Loucy (cell line): Measurements from ENCODE around the gene SLC6A6.

Experiments used
- H2AFZ ChIP-seq: fragments of 200-600 bp; sonication (generic); 2 replicates; pipeline ENCODE4 v1.6.0; 2016; ENCODE audit warnings: antibody characterized with exemption, mild to moderate bottlenecking, low read length, moderate library complexity
- H3F3A ChIP-seq: fragments of 200-600 bp; 2 replicates; pipeline ENCODE4 v1.6.0; 2016; ENCODE audit warnings: antibody characterized with exemption, low read depth, mild to moderate bottlenecking
- H3K27me3 ChIP-seq: fragments of 200-600 bp; sonication (generic); 2 replicates; pipeline ENCODE4 v1.6.1; 2014; ENCODE audit warnings: low read length, mild to moderate bottlenecking; ENCODE audit not compliant: insufficient read depth, poor library complexity, severe bottlenecking
- H3K36me3 ChIP-seq: fragments of 200-600 bp; sonication (generic); 2 replicates; pipeline ENCODE4 v1.6.1; 2016; ENCODE audit warnings: low read length; ENCODE audit not compliant: insufficient read depth
- H3K4me1 ChIP-seq: fragments of 200-600 bp; sonication (generic); 2 replicates; pipeline ENCODE4 v1.5.1; 2014; ENCODE audit warnings: low read length, mild to moderate bottlenecking; ENCODE audit not compliant: insufficient read depth, poor library complexity, severe bottlenecking
- H3K4me2 ChIP-seq: fragments of 200-600 bp; sonication (generic); 2 replicates; pipeline ENCODE4 v1.6.0; 2014; ENCODE audit warnings: antibody characterized with exemption, low read length, low read depth, mild to moderate bottlenecking; ENCODE audit not compliant: poor library complexity, severe bottlenecking
- H3K4me3 ChIP-seq: fragments of 200-600 bp; sonication (generic); 2 replicates; pipeline ENCODE4 v1.5.1; 2014; ENCODE audit warnings: low read length, mild to moderate bottlenecking, mixed read lengths; ENCODE audit not compliant: poor library complexity, severe bottlenecking
- H3K79me2 ChIP-seq: fragments of 200-600 bp; sonication (generic); 2 replicates; pipeline ENCODE4 v1.6.1; 2014; ENCODE audit warnings: low read length; ENCODE audit not compliant: insufficient read depth
- H3K9ac ChIP-seq: fragments of 200-600 bp; sonication (generic); 2 replicates; pipeline ENCODE4 v1.6.0; 2014; ENCODE audit warnings: mild to moderate bottlenecking, low read depth, low read length, moderate library complexity; ENCODE audit not compliant: poor library complexity, severe bottlenecking
- H3K9me2 ChIP-seq: fragments of 200-600 bp; sonication (generic); replicated peaks from 2 replicates; pipeline ENCODE4 v1.6.1; 2016; ENCODE audit warnings: low read depth, low read length, mixed read lengths
- H3K9me3 ChIP-seq: fragments of 200-600 bp; sonication (generic); 2 replicates; pipeline ENCODE4 v1.6.1; 2014; ENCODE audit warnings: mild to moderate bottlenecking, antibody characterized with exemption, low read length, low read depth; ENCODE audit not compliant: insufficient read depth
- H4K20me1 ChIP-seq: fragments of 200-600 bp; sonication (generic); 2 replicates; pipeline ENCODE4 v1.6.0; 2014; ENCODE audit warnings: antibody characterized with exemption, low read length, mild to moderate bottlenecking; ENCODE audit not compliant: insufficient read depth, poor library complexity, severe bottlenecking
- EZH2phosphoT487 ChIP-seq: fragments of 200-600 bp; IDR thresholded peaks from 2 replicates; pipeline ENCODE4 v1.6.1; 2018; ENCODE audit warnings: antibody characterized with exemption, mild to moderate bottlenecking, moderate library complexity, borderline replicate concordance
- TF ChIP-seq, protein P1 (sequence below): fragments of 200-600 bp; sonication (generic); conservative IDR thresholded peaks from 2 replicates; pipeline ENCODE4 v1.5.1; 2014; ENCODE audit warnings: mild to moderate bottlenecking, antibody characterized with exemption, low read length

The SLC6A6 gene

DNA sequence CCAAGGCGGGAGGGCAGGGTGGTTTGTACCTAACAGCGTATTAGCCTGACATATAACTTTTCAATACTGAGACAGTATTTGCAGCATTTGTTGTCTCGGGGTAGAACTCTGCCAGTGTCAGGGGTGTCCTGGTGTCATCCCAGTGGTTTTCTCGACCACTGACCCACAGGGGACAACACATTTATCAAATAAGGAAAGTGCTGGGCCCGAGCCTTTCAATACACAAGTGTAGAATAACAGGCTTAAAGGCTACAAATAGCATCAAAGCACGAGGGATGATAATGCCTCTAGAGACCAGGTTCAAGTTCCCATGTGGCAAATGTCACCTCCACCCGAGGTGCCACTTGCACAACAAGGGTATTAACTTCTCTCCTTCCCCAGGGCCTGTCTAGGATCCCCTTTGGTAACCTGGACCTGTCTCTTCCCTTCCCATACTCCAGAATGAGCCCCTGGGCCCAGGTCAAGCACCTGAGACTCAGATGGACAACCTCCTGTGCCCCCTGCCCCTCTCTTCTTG is 9.5 kb upstream of the SLC6A6 start:
- H3K9me2 ChIP-seq = no peaks in the 10 kb centered on the region
- no peaks in the 10 kb centered on the region for H3K36me3 ChIP-seq
- H3F3A ChIP-seq = no peaks in the 10 kb centered on the region
- no peak overlapping the region for H2AFZ ChIP-seq
- H3K9me3 ChIP-seq = no peaks in the 10 kb centered on the region
- no peaks in the 10 kb centered on the region for H3K79me2 ChIP-seq
- no peak overlapping the region for H3K4me2 ChIP-seq
- TF ChIP-seq, protein P1, sequence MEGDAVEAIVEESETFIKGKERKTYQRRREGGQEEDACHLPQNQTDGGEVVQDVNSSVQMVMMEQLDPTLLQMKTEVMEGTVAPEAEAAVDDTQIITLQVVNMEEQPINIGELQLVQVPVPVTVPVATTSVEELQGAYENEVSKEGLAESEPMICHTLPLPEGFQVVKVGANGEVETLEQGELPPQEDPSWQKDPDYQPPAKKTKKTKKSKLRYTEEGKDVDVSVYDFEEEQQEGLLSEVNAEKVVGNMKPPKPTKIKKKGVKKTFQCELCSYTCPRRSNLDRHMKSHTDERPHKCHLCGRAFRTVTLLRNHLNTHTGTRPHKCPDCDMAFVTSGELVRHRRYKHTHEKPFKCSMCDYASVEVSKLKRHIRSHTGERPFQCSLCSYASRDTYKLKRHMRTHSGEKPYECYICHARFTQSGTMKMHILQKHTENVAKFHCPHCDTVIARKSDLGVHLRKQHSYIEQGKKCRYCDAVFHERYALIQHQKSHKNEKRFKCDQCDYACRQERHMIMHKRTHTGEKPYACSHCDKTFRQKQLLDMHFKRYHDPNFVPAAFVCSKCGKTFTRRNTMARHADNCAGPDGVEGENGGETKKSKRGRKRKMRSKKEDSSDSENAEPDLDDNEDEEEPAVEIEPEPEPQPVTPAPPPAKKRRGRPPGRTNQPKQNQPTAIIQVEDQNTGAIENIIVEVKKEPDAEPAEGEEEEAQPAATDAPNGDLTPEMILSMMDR = no peak
- no peak for TF ChIP-seq EZH2phosphoT487
- no peaks in the 10 kb centered on the region for H4K20me1 ChIP-seq
- H3K27me3 ChIP-seq = no peaks in the 10 kb centered on the region
- no peak overlapping the region for H3K9ac ChIP-seq
- H3K4me1 ChIP-seq = peaks cover 12% of the 10 kb centered on the region
- H3K4me3 ChIP-seq = no peak overlapping the region

DNA sequence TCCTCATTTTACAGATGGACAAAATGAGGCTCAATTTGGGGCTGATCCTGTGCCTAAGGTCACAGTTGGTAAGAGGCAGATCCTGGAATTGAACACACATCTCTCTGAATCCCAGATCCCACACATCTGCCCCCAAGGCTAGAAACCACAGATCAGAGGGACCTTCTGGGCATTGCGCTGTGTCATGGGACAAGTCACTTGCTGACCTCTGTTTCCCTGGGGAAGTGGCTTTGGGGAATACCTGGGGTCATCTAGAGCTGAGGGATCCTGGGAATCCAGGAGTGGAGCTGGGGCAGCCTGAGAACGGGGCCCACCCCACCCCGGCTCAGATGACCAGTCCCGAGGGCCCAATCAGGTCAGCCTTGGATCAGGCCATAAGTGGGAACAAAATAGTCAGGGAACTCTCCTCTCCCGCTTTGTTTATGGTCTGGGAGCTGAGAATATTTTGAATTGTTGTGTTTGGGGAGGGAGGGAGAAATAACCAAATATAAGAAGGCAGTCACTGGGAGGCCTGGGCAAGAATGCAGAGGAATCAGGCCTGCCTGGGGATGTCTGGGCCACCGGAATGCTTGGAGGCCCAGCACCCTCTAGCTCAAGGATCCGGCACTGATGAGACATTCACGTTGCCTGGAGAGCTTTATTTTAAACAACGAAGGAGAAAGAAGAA is 8.8 kb upstream of the SLC6A6 start:
- Histone ChIP-seq H2AFZ (no peak overlapping the region), H3K9ac (no peak overlapping the region), H3F3A (no peaks in the 10 kb centered on the region; the same call in 1 of the 2 replicates), H3K4me3 (no peak overlapping the region), H3K27me3 (no peaks in the 10 kb centered on the region), H4K20me1 (no peaks in the 10 kb centered on the region), H3K4me2 (no peak overlapping the region), H3K79me2 (no peaks in the 10 kb centered on the region), H3K4me1 (peaks cover 13% of the 10 kb centered on the region), H3K9me2 (no peaks in the 10 kb centered on the region), H3K9me3 (no peaks in the 10 kb centered on the region), H3K36me3 (no peaks in the 10 kb centered on the region)
- TF ChIP-seq EZH2phosphoT487 = no peak
- TF ChIP-seq, protein P1 = no peak

DNA sequence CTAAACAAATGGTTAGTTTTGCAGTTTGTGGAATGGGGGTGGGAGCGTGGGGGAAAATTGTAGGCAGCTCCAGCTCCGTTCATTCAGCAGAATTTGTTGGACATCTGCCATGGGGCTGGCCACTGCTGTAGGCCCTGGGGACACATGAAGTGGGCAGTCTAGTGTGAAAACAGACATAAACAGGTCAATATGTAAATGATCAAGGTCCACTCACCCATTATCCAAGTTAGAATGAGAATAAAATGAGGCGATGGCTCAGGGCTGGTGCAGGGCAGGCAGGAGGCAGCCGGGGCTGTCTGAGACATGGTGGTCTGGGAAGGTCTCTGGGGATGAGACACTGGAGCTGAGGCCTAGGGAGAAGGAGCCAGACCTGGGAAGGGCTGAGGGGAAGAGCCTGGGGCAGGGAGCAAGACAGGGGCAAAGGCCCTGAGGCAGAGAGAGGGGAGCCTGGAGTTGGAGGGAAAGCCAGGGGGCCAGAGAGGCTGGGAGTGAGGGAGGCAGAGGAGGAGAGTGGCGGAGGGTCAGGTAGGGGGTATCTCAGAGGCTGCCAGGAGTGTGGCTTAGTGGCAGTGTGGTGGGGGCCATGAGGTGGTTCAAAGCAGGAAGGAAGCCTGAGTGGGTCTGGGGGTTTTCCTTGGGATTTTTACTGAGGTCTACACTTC is 6.2 kb upstream of the SLC6A6 start:
- no peaks in the 10 kb centered on the region for H3K9me3 ChIP-seq
- no peaks in the 10 kb centered on the region for H4K20me1 ChIP-seq
- H3K36me3 ChIP-seq = no peaks in the 10 kb centered on the region
- H3K4me1 ChIP-seq = peaks cover 17% of the 10 kb centered on the region
- no peak overlapping the region for H3K4me3 ChIP-seq
- no peak overlapping the region for H3K4me2 ChIP-seq
- no peaks in the 10 kb centered on the region; the same call in 1 of the 2 replicates for H3F3A ChIP-seq
- H2AFZ ChIP-seq = no peak overlapping the region
- TF ChIP-seq EZH2phosphoT487 = no peak
- TF ChIP-seq, protein P1 = no peak
- no peaks in the 10 kb centered on the region for H3K27me3 ChIP-seq
- H3K9me2 ChIP-seq = no peaks in the 10 kb centered on the region
- no peaks in the 10 kb centered on the region for H3K79me2 ChIP-seq
- no peak overlapping the region for H3K9ac ChIP-seq
